HepG2 (cell line): ENCODE results near the gene NEURL1.

Source experiments
- CEBPB ChIP-seq: IDR thresholded peaks from 2 replicates; pipeline ENCODE4 v1.6.1; 2011; ENCODE audit warnings: low read depth, low read length, improper control_type of control experiment, borderline replicate concordance
- CTCF ChIP-seq: sonication (generic); formaldehyde crosslinking; IDR thresholded peaks from 2 replicates; pipeline ENCODE4 v1.5.0; 2020; ENCODE audit warnings: mild to moderate bottlenecking, missing genetic modification reagents, moderate library complexity
- EZH2 ChIP-seq: conservative IDR thresholded peaks from 2 replicates; pipeline ENCODE4 v1.6.1; 2012; ENCODE audit warnings: mild to moderate bottlenecking, low read depth, low read length, moderate library complexity
- ZNF784 ChIP-seq: sonication (generic); formaldehyde crosslinking; IDR thresholded peaks from 2 replicates; pipeline ENCODE4 v1.5.1; 2020; ENCODE audit warnings: missing genetic modification reagents, mild to moderate bottlenecking, borderline replicate concordance

- no peak for TF ChIP-seq CEBPB
- no peak for TF ChIP-seq ZNF784 (CRISPR knock-in tag)
- no peak for TF ChIP-seq CTCF (CRISPR knock-in tag)
- no peak for TF ChIP-seq EZH2
Observed at GRCh38 chr10:103546401-103546800, 52.9 kb downstream of the NEURL1 start.
